Measurements from ENCODE around the gene PJA2. TPM values are rescaled to one million over a fixed set of nuclear protein-coding genes. Genes with fewer than 3 reads are reported as not detected.
A peak's percentile ranks its signal among the peaks of the same experiment; 100 is the strongest.

PJA2 gene
- total and polyA plus RNA-seq, 9 of the 15 experiments (the other 6 are each of a cell fraction or from before 2014, with no cell fraction given) = 25.1 to 82.1 (median 50.1) TPM

DNA sequence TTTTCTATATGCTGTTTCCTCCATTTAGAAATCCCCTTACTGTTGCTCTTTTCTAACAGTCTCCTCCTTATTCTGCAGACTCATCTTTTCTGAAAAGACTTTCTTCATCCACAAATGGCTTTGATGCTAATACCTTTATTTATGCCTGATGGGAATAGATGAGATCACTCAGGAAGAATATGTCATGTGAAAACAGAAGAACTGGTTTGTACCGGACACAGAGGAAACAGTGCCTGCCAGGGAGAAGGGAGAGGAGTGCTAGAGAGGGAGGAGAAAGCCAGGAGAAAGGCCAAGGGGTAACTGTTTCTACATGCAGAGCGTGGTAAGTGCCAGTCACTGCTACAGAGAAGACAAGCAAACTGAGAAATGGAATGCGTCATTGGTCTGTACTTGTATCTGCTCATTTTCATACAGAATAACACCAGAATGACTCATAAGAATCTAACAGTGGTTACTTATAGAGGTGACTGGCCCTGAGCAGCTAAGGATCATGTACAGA is 45.9 kb upstream of the PJA2 start (continued):
- TF ChIP-seq FOSL1 (tag; conservative IDR thresholded peaks at IDR 0.05) (peak; percentile 81), RBM14 (IDR thresholded peaks at IDR 0.05; ENCODE audit: borderline replicate concordance, insufficient read depth, low read depth, low read length) (no peak), ZBTB17 (CRISPR knock-in tag; IDR thresholded peaks at IDR 0.05) (no peak), PRMT5 (CRISPR knock-in tag; IDR thresholded peaks at IDR 0.05) (no peak), TRIM24 (IDR thresholded peaks at IDR 0.05) (no peak), HDAC1 (IDR thresholded peaks at IDR 0.05) (no peak), HMG20B (CRISPR knock-in tag; IDR thresholded peaks at IDR 0.05) (no peak), ZNF79 (CRISPR knock-in tag; IDR thresholded peaks at IDR 0.05; ENCODE audit: low read depth) (no peak), YBX1 (IDR thresholded peaks at IDR 0.05) (no peak), KDM2B (CRISPR knock-in tag; IDR thresholded peaks at IDR 0.05) (no peak), CTBP1 (IDR thresholded peaks at IDR 0.05; ENCODE audit: borderline replicate concordance) (no peak), ZNF274 (IDR thresholded peaks at IDR 0.05; ENCODE audit: borderline replicate concordance, low read depth, low read length) (no peak), KAT2B (IDR thresholded peaks at IDR 0.05; ENCODE audit: low read depth, low read length) (no peak), BACH1 (tag; IDR thresholded peaks at IDR 0.05) (peak; percentile 51; the same call in 1 of the 2 replicates)
- TF ChIP-seq, protein P1, sequence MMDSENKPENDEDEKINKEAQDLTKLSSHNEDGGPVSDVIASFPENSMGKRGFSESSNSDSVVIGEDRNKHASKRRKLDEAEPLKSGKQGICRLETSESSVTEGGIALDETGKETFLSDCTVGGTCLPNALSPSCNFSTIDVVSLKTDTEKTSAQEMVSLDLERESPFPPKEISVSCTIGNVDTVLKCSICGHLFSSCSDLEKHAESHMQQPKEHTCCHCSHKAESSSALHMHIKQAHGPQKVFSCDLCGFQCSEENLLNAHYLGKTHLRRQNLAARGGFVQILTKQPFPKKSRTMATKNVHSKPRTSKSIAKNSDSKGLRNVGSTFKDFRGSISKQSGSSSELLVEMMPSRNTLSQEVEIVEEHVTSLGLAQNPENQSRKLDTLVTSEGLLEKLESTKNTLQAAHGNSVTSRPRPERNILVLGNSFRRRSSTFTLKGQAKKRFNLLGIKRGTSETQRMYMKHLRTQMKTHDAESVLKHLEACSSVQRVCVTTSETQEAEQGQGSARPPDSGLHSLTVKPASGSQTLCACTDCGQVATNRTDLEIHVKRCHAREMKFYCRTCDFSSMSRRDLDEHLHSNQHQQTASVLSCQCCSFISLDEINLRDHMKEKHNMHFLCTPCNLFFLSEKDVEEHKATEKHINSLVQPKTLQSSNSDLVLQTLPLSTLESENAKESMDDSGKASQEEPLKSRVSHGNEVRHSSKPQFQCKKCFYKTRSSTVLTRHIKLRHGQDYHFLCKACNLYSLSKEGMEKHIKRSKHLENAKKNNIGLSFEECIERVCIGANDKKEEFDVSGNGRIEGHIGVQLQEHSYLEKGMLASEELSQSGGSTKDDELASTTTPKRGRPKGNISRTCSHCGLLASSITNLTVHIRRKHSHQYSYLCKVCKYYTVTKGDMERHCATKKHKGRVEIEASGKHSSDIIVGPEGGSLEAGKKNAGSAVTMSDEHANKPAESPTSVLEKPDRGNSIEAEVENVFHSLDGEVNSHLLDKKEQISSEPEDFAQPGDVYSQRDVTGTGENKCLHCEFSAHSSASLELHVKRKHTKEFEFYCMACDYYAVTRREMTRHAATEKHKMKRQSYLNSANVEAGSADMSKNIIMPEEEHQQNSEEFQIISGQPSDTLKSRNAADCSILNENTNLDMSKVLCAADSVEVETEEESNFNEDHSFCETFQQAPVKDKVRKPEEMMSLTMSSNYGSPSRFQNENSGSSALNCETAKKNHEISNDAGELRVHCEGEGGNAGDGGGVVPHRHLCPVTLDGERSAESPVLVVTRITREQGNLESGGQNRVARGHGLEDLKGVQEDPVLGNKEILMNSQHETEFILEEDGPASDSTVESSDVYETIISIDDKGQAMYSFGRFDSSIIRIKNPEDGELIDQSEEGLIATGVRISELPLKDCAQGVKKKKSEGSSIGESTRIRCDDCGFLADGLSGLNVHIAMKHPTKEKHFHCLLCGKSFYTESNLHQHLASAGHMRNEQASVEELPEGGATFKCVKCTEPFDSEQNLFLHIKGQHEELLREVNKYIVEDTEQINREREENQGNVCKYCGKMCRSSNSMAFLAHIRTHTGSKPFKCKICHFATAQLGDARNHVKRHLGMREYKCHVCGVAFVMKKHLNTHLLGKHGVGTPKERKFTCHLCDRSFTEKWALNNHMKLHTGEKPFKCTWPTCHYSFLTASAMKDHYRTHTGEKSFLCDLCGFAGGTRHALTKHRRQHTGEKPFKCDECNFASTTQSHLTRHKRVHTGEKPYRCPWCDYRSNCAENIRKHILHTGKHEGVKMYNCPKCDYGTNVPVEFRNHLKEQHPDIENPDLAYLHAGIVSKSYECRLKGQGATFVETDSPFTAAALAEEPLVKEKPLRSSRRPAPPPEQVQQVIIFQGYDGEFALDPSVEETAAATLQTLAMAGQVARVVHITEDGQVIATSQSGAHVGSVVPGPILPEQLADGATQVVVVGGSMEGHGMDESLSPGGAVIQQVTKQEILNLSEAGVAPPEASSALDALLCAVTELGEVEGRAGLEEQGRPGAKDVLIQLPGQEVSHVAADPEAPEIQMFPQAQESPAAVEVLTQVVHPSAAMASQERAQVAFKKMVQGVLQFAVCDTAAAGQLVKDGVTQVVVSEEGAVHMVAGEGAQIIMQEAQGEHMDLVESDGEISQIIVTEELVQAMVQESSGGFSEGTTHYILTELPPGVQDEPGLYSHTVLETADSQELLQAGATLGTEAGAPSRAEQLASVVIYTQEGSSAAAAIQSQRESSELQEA (IDR thresholded peaks at IDR 0.05; ENCODE audit: low read depth) = no peak
- TF ChIP-seq, protein P2, sequence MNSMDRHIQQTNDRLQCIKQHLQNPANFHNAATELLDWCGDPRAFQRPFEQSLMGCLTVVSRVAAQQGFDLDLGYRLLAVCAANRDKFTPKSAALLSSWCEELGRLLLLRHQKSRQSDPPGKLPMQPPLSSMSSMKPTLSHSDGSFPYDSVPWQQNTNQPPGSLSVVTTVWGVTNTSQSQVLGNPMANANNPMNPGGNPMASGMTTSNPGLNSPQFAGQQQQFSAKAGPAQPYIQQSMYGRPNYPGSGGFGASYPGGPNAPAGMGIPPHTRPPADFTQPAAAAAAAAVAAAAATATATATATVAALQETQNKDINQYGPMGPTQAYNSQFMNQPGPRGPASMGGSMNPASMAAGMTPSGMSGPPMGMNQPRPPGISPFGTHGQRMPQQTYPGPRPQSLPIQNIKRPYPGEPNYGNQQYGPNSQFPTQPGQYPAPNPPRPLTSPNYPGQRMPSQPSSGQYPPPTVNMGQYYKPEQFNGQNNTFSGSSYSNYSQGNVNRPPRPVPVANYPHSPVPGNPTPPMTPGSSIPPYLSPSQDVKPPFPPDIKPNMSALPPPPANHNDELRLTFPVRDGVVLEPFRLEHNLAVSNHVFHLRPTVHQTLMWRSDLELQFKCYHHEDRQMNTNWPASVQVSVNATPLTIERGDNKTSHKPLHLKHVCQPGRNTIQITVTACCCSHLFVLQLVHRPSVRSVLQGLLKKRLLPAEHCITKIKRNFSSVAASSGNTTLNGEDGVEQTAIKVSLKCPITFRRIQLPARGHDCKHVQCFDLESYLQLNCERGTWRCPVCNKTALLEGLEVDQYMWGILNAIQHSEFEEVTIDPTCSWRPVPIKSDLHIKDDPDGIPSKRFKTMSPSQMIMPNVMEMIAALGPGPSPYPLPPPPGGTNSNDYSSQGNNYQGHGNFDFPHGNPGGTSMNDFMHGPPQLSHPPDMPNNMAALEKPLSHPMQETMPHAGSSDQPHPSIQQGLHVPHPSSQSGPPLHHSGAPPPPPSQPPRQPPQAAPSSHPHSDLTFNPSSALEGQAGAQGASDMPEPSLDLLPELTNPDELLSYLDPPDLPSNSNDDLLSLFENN (IDR thresholded peaks at IDR 0.05; ENCODE audit: low read depth in 2 of 2, low read length in 2 of 2) = no peak
- TF ChIP-seq, protein P3, sequence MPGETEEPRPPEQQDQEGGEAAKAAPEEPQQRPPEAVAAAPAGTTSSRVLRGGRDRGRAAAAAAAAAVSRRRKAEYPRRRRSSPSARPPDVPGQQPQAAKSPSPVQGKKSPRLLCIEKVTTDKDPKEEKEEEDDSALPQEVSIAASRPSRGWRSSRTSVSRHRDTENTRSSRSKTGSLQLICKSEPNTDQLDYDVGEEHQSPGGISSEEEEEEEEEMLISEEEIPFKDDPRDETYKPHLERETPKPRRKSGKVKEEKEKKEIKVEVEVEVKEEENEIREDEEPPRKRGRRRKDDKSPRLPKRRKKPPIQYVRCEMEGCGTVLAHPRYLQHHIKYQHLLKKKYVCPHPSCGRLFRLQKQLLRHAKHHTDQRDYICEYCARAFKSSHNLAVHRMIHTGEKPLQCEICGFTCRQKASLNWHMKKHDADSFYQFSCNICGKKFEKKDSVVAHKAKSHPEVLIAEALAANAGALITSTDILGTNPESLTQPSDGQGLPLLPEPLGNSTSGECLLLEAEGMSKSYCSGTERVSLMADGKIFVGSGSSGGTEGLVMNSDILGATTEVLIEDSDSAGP (CRISPR knock-in tag; IDR thresholded peaks at IDR 0.05) = no peak
